Pancreas (tissue), 10 donors: ENCODE results near the gene ATXN10. TPM values are rescaled to one million over a fixed set of nuclear protein-coding genes. Genes with fewer than 3 reads are reported as not detected.

Experiments used
- ATAC-seq, 4 donors: fragments of 200-7000 bp; cut with Tn5 transposase; one replicate each; pipeline versions ENCODE4 v1.8.0 to v1.9.1; 2020; ENCODE audit warnings: mild to moderate bottlenecking in 4 of 4, moderate library complexity in 4 of 4
- DNase-seq, 6 donors: peaks; one replicate each; pipeline ENCODE4 v3.0.0-alpha.2; 2020
- FAIRE-seq: peaks from 2 replicates; lab custom pipeline; 2012; peaks lifted over from hg19 to GRCh38; lab: Jason Lieb, UNC
- H3K27ac ChIP-seq, 4 donors: fragments of 200-600 bp; sonication (generic); 1 replicate in 3 of 4; 2 replicates in 1 of 4; pipeline versions ENCODE4 v1.5.0 to v1.8.0; 2020
- H3K27me3 ChIP-seq, 4 donors: fragments of 200-600 bp; one replicate each; pipeline ENCODE4 v1.8.0; 2021
- H3K36me3 ChIP-seq, 3 donors: fragments of 200-600 bp; sonication (generic) in 1 of 3; one replicate each; pipeline versions ENCODE4 v1.5.0 to v1.8.0; 2020 to 2021
- H3K4me1 ChIP-seq, 3 donors: fragments of 200-600 bp; one replicate each; pipeline ENCODE4 v1.8.0; 2021
- H3K4me3 ChIP-seq, 4 donors: fragments of 200-600 bp; sonication (generic) in 2 of 4; one replicate each; pipeline versions ENCODE4 v1.5.0 to v1.8.0; 2020 to 2021
- H3K9me3 ChIP-seq, 4 donors: fragments of 200-600 bp; one replicate each; pipeline ENCODE4 v1.8.0; 2021
- WGBS, 2 donors: extraction: QIAGEN DNeasy Blood & Tissue Kit; methylation state at CpG; one replicate each; pipeline ENCODE4 v1.1.7; 2013; 5-methylcytosine and 5-hydroxymethylcytosine counted together
- intact Hi-C, 3 donors: fragments of 100-400 bp; cut with DNase I; formaldehyde crosslinking; loops; one replicate each; pipeline versions ENCODE4 v1.11.1 to v1.14.2; 2022
- polyA plus RNA-seq, 2 donors: library from polyadenylated mRNA; stranded (reverse); fragments of 200-250 nt; gene quantifications; one replicate each; pipeline ENCODE4 v1.2.3, GENCODE V29; 2013
- total RNA-seq, 6 donors: library from RNA; stranded (reverse); fragmentation: NEBNext Ultra II Directional in 4 of 6; extraction: Animal tissue kit (Norgen Biotek cat#: 25700) in 4 of 6; gene quantifications; one replicate each; pipeline versions ENCODE4 v1.2.1 to v1.2.4, GENCODE V29; 2021 to 2023
- TF ChIP-seq, protein P1 (sequence below), 4 donors: fragments of 200-600 bp; sonication (generic) in 3 of 4; IDR thresholded peaks; one replicate each; pipeline versions ENCODE4 v1.5.0 to v1.8.0; 2021; ENCODE audit warnings: antibody characterized with exemption in 4 of 4
- donor health status: healthy with polysubstance abuse.
- donor health status: DM: no; HTN: no; CAD: no; lungs with moderate emphysema.
- donor health status: DM: no; HTN: no; CAD: no.
- donor health status: control.
- donor health status: control.
- donor health status: Bipolar disorder and iron deficiency.
- donor health status: DM: yes; HTN: yes; CAD: no.
- donor health status: DM: no; HTN: no; CAD: no.
- donor health status: DM: no; HTN: no; CAD: no.
- donor health status: DM: yes; HTN: yes; CAD: no.

Gene ATXN10
- total and polyA plus RNA-seq, 8 donors: 19.1 to 75.1 (median 62.4) TPM

DNA sequence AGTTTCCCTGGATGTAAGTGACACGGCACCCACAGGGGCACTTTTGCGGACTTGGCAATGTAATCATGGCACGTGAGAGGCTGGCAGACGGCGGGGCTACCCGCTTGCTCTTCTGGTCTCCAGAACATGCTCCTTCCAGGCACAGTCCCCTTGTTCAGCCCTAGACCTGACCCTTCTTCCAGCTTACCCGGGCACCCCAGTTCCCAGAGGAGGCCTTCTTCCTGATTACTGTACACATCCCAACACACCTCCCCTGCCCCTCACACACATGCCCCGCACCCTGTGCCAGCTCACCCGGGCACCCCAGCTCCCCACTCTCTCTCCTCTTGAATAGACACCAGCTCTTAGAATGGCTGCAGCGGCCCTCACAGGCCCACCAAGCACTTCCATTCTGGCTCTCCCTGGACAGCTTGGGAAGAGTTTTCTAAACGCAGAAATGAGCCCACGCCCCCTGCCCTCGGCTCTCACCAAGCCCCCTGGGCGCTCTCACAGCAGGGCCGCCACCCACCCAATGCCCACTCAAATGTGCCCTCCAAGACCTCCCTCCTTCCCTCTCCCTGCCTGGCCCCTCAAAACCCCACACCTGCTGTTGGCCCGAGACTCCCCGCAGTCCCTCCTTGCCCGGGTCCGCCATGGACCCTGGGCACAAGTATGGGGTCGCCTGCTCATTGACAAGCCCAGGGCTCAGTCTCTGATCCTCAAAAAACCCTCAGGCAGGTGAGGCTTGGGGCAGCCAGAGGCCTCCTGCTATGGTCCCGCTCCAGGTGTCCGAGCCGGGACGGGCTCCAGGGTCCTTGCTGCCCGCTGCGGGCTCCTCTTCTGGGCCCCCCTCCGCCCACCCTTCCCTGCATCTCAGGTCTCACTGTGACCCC lies 216.8 kb downstream of the ATXN10 start:
- no peak overlapping the region for H3K27ac ChIP-seq
- H3K4me1 ChIP-seq: no peaks in the 10 kb centered on the region
- H3K9me3 ChIP-seq: no peaks in the 10 kb centered on the region
- intact Hi-C loops: no loop called here
- no peaks in the 10 kb centered on the region for H3K27me3 ChIP-seq
- no peaks in the 10 kb centered on the region for H3K36me3 ChIP-seq
- TF ChIP-seq, protein P1, sequence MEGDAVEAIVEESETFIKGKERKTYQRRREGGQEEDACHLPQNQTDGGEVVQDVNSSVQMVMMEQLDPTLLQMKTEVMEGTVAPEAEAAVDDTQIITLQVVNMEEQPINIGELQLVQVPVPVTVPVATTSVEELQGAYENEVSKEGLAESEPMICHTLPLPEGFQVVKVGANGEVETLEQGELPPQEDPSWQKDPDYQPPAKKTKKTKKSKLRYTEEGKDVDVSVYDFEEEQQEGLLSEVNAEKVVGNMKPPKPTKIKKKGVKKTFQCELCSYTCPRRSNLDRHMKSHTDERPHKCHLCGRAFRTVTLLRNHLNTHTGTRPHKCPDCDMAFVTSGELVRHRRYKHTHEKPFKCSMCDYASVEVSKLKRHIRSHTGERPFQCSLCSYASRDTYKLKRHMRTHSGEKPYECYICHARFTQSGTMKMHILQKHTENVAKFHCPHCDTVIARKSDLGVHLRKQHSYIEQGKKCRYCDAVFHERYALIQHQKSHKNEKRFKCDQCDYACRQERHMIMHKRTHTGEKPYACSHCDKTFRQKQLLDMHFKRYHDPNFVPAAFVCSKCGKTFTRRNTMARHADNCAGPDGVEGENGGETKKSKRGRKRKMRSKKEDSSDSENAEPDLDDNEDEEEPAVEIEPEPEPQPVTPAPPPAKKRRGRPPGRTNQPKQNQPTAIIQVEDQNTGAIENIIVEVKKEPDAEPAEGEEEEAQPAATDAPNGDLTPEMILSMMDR (IDR thresholded peaks at IDR 0.05): no peak
- no peak overlapping the region for H3K4me3 ChIP-seq
- ATAC-seq (no peak), DNase-seq (peak in 3 of 6 donors; percentile 17 to 47 (median 45)), FAIRE-seq (no peak)
- WGBS, 2 donors: 85 to 94% methylated on average over 27 of the region's 27 CpGs

DNA sequence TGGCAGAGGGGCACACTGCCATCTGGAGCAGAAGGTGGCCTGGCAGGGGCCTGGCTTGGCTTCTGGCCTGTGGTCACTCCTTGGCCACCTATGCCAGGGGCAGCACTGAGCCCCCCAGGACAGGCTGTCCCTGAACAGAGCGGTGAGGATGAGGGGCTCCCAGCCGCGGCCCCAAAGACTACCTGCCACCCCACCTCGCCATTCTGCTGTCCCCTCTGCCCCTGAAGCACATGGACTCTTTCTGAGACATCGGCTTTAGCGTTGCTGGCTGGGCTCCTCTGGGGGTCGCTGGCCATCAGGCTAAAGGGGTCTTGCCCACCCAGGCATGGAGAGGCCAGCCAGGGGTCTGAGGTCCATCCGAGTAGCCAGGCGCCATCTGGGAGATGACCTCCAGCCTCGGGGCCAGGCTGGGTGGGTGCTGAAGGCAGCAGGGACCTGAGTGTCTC lies 217.5 kb downstream of the ATXN10 start:
- DNase-seq (peak in 3 of 6 donors; percentile 22 to 61 (median 51)), FAIRE-seq (no peak), ATAC-seq (no peak)
- Histone ChIP-seq H3K9me3 (no peaks in the 10 kb centered on the region), H3K27me3 (no peaks in the 10 kb centered on the region), H3K4me1 (no peaks in the 10 kb centered on the region), H3K4me3 (no peak overlapping the region), H3K36me3 (no peaks in the 10 kb centered on the region), H3K27ac (no peak overlapping the region)
- WGBS, 2 donors: 72 to 88% methylated on average over 10 of the region's 10 CpGs
- TF ChIP-seq, protein P1 (IDR thresholded peaks at IDR 0.05): no peak
- intact Hi-C loops: no loop called here

- H3K9me3 ChIP-seq: no peaks in the 10 kb centered on the region
- peak in 3 of 6 donors; percentile 20 to 54 (median 46) for DNase-seq
- H3K36me3 ChIP-seq: no peaks in the 10 kb centered on the region
- intact Hi-C loops: no loop called here
- no peaks in the 10 kb centered on the region for H3K4me1 ChIP-seq
- TF ChIP-seq, protein P1 (IDR thresholded peaks at IDR 0.05): no peak
- H3K27ac ChIP-seq: no peak overlapping the region
- FAIRE-seq: no peak
- no peak for ATAC-seq
- H3K4me3 ChIP-seq: no peak overlapping the region
- WGBS, 2 donors: 38 to 42% methylated on average over 46 to 56 of the region's 56 CpGs
- H3K27me3 ChIP-seq: no peaks in the 10 kb centered on the region
Measured at GRCh38 chr22:45889539-45890350, 218.1 kb downstream of the ATXN10 start.

DNA sequence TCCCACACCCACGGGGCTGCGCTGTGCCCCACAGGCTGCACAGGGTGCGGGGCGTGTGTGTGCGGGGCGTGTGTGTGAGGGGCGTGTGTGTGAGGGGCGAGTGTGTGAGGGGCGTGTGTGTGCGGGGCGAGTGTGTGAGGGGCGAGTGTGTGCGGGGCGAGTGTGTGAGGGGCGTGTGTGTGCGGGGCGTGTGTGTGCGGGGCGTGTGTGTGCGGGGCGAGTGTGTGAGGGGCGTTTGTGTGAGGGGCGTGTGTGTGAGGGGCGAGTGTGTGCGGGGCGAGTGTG lies 218.7 kb downstream of the ATXN10 start:
- WGBS, 2 donors: 78 to 91% methylated on average over 21 to 26 of the region's 26 CpGs
- Histone ChIP-seq H3K4me1 (no peaks in the 10 kb centered on the region), H3K27ac (no peak overlapping the region), H3K4me3 (no peak overlapping the region), H3K27me3 (no peaks in the 10 kb centered on the region), H3K36me3 (no peaks in the 10 kb centered on the region), H3K9me3 (no peaks in the 10 kb centered on the region)
- TF ChIP-seq, protein P1 (IDR thresholded peaks at IDR 0.05): no peak
- FAIRE-seq: no peak
- peak in 2 of 6 donors; percentile 7 to 17 for DNase-seq
- intact Hi-C loops: no loop called here
- ATAC-seq: no peak
